ENCODE data around the gene MGAT4C. TPM values are rescaled to one million over a fixed set of nuclear protein-coding genes. Genes with fewer than 3 reads are reported as not detected.

MGAT4C gene
- total RNA-seq, 1 donor from 2014 or later: 2.3 TPM

- DNase-seq: no peak
- ATAC-seq: no peak
- intact Hi-C loops (cut with micrococcal nuclease): no loop called here
Observed at GRCh38 chr12:86015026-86015425, 241.2 kb downstream of the MGAT4C start.

- ATAC-seq (no peak), DNase-seq (no peak)
- intact Hi-C loops (cut with micrococcal nuclease): no loop called here
Observed at GRCh38 chr12:86006727-86007126, 249.5 kb downstream of the MGAT4C start.

DNA sequence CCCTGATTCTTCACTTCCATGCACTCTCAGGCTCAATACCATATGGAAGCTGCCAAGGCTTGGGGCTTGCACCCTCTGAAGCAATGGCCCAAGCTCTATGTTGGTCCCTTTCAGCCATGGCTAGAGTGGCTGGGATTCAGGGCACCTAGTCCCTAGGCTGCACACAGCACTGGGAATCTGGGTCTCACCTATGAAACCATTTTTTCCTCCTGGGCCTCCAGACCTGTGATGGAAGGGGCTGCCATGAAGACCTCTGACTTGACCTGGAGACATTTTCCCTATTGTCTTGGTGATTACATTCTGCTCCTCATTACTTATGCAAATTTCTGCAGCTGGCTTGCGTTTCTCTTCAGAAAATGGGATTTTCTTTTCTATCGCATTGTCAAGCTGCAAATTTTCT, 258.1 kb downstream of the MGAT4C start:
- DNase-seq (no peak), ATAC-seq (no peak)
- intact Hi-C loops (cut with micrococcal nuclease): no loop called here

DNA sequence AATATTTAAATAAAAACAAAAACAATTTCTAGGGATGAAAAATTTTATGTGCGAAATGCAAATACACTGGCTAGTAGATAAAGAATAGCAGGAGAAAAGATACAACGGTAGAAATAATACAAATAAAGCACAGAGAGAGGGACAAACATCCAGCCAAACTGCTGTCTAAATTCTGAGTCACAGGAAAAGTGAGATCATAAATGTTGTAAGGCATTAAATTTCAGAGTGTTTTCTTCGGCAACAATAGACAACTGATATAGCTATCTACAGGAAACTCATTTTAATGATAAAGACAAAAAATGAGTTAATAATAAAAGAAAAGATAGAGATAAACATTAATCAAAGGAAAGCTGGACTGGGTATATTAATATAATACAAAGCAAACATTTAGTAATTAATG, 259.9 kb downstream of the MGAT4C start:
- intact Hi-C loops (cut with micrococcal nuclease): no loop called here
- ATAC-seq (no peak), DNase-seq (no peak)

- no peak for DNase-seq
- intact Hi-C loops (cut with micrococcal nuclease): no loop called here
- no peak for ATAC-seq
Observed at GRCh38 chr12:85993746-85994145, 262.4 kb downstream of the MGAT4C start.

DNA sequence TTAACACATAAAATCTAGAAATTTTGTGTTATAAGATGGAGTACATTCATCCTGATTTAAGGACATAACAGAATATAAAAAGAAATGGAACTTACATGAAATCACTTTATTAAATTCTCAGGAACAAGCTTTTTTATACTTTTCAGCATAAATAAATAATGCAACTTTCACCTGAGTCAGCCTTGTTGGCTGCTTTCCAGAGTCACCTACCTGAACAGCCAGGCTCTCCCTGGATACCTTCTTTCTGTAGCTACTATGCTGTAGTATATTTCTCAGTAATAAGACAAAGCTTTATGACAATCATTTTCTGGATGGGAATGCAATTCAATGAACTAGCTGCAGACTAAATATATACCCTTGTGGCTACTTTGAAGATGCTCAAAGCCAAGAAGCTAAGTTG, 270.2 kb downstream of the MGAT4C start:
- ATAC-seq (no peak), DNase-seq (no peak)
- intact Hi-C loops (cut with micrococcal nuclease): no loop called here

DNA sequence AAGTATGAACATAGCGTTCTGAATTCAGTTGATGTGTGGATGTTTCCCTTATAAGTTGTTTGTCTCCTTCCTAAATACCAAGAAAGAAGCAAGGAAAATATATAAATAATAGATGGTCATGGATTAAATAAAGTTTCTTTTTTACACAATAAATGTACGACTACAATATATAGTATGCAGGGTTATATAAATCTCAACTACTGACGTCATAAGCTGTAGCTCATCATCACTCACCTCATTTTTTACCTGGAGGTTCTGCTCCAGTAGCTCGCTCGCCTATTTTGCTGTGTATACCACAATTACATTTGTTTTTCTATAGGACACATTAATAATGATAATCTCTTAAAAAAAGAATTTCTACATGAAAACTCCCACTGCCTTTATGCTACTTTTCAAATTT, 272.6 kb downstream of the MGAT4C start:
- no peak for ATAC-seq
- DNase-seq: no peak
- intact Hi-C loops (cut with micrococcal nuclease): no loop called here

- intact Hi-C loops (cut with micrococcal nuclease): no loop called here
- DNase-seq (no peak), ATAC-seq (no peak)
Observed at GRCh38 chr12:85979641-85980040, 276.6 kb downstream of the MGAT4C start.

DNA sequence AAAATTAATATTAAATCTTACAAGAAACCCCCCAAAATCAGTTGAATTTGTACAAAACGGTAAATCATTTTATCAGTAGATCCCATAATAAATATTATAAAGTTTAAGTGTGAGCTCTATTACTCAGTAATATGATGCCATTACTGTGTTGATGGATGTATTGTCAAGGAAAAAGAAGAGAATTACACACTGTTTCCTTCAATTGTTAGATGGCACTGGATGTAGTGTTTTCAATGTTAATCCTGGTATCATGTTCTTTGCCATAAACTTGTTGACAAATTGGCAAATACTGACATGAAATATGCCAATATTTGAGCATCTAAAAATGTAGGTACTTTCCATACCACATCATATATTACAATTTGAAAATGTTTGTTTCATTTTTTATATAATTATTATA, 280.5 kb downstream of the MGAT4C start:
- ATAC-seq: no peak
- no peak for DNase-seq
- intact Hi-C loops (cut with micrococcal nuclease): no loop called here

GRCh38 chr12:85971800-85972199, 284.4 kb downstream of the MGAT4C start:
- DNase-seq (no peak), ATAC-seq (no peak)
- intact Hi-C loops (cut with micrococcal nuclease): no loop called here

DNA sequence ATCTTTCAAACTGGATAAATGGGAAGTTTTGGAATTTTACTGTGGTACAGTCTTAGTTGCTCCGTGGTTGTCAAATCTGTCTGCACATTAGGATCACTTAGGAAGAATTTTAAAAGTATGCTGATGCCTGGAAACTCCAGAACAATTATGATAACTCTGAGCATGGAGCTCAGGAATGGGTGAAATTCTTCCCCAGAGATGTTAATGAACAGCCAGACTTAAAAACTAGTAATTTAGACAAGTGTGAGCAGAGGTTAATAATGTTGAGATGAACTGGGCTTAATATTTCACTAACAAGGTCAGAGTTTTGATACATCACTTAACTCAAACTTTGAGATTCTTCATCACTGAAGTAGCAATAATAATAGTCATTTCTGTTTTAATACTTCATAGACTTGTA, 287.6 kb downstream of the MGAT4C start:
- no peak for DNase-seq
- ATAC-seq: no peak
- intact Hi-C loops (cut with micrococcal nuclease): no loop called here

DNA sequence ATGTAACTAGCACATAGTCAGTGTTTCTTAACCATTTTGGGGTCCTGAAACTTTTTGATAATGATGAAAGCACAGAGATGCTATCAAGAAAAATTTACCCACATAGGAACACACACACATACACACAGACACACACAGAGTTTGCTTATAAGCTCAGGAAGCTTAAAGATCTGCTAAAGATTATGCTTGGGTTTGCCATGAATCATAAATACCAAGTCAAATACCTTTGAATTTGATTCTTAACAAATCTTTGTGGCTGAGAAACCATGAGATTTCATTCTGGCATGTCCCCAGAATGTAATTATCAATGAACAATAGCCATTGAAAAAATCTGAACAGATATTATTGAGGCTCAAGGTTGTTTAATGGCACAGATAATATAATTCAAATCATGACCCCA, 292.9 kb downstream of the MGAT4C start:
- no peak for DNase-seq
- intact Hi-C loops (cut with micrococcal nuclease): no loop called here
- ATAC-seq: no peak

DNA sequence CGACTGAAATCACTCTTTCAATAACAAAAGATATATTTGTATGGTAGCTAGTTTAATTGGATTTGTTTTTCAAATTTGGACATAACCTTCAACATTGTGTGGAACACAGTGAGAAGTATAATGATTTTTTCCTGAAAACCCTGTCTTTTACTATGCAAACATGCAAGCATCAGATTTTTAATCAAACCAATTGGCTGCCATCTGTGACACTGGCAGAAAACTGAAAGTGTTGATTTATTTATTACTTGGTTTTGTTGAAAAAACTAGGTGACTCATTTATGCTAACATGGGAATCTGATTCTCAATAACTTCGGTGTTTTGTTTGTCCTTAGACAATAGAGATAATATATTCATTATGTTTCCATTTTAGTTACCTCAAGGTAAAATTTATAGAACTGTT, 300.1 kb downstream of the MGAT4C start:
- ATAC-seq (no peak), DNase-seq (no peak)
- intact Hi-C loops (cut with micrococcal nuclease): no loop called here

- ATAC-seq: no peak
- intact Hi-C loops (cut with micrococcal nuclease): no loop called here
- no peak for DNase-seq
Observed at GRCh38 chr12:85955127-85955526, 301.1 kb downstream of the MGAT4C start.

DNA sequence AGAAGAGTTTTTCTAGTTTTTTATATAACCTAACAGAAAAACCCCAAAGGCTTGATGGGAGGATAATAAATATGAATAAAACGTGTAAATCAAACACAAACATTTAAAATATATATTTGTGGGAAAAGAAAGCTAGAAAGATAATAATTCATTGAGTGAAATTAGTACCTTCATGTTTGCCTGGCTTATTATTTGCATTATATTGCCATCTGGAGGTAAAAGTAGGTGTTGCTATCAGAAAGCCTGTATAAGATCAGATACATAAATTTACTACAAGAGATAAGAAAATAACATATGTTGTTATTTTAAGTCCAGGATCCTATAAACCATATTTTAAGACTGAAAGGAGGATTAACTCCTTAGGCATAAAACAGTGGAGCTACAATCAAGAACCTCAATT, 304.4 kb downstream of the MGAT4C start:
- no peak for DNase-seq
- no peak for ATAC-seq
- intact Hi-C loops (cut with micrococcal nuclease): no loop called here

DNA sequence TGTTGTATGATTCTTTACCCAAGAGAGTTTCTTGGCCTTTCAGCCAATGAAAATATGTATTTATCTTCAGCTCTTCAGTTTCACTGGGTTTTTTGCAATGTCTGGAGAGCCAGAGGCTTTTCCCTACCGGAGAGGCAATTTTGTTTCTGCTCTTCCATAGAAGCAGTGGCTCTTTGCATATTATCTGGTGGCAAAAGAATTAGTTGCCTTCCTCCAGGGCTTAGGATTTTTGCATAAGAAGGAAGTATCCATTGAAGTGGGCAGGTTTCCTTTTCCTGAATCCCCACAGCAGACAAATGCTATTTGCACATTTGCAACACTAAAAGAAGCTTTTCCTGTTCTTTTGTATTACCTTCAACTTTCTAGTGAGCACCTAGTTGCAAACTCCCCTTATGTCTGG, 306.9 kb downstream of the MGAT4C start:
- intact Hi-C loops (cut with micrococcal nuclease): no loop called here
- DNase-seq (no peak), ATAC-seq (no peak)

GRCh38 chr12:85948340-85948739, 307.9 kb downstream of the MGAT4C start:
- no peak for DNase-seq
- intact Hi-C loops (cut with micrococcal nuclease): no loop called here
- no peak for ATAC-seq

- DNase-seq (no peak), ATAC-seq (no peak)
- intact Hi-C loops (cut with micrococcal nuclease): no loop called here
Observed at GRCh38 chr12:85947286-85947685, 308.9 kb downstream of the MGAT4C start.

- ATAC-seq (no peak), DNase-seq (no peak)
Observed at GRCh38 chr12:85946375-85946774, 309.8 kb downstream of the MGAT4C start.

GRCh38 chr12:85927166-85927565, 329.0 kb downstream of the MGAT4C start:
- intact Hi-C loops (cut with micrococcal nuclease): no loop called here
- DNase-seq (no peak), ATAC-seq (no peak)

More at GRCh38 chr12:85946375-85946774, 309.8 kb downstream of the MGAT4C start:
- intact Hi-C loops (cut with micrococcal nuclease): no loop called here

DNA sequence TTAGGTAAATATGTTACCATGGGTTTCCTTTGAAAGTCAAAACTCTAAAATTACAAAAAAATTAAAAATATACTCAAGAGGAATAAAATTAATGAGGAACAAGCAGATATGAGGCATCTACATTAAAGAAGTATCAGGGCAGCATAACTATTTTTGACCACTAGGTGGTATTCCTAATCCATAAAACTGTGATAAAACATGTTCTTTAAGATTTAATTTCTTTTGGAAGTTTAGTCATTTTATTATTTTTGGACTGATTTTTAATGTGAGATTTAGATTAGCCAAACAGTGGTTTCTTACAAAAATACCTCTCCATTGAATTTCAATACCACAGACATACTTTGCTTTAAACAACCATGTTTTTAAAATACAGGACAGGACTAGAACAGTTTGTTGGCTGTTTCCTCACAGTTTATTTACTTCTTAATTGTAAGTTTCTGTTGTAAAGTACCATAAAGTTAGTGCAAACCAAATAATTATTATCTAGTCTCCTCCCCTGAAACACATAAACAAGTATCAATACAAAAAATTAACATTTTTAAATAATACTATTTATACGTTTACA, 332.3 kb downstream of the MGAT4C start:
- intact Hi-C loops (cut with micrococcal nuclease): no loop called here
- ATAC-seq: no peak
- DNase-seq: no peak

DNA sequence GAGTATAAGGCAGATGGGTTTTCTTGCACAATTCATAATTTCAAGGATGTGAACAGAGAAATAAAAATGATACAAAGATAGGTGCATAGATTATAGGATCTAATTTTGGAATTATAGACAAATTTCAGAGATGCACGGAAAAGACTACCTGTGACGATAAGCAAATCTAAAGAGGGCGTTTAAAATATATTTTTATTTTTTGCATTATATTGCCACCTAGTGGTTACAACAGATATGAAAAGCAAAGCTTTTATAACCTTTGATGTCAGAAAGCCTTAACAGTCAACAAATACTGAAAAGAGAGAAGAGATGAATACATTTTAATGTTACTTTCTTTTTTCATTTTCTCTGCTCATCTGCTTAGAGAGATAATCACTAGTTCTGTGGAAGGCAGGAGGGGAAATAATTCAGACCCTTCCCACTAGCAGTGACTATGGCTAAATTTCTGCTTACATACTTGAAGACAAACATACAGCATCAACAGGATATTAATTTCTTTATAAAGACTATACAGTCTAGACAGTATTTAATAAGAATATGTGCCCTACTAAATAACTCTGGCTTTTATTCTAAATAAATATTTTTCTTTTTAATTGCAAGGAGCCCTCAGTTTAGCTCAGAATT, 335.8 kb downstream of the MGAT4C start:
- intact Hi-C loops (cut with micrococcal nuclease): no loop called here
- DNase-seq (no peak), ATAC-seq (no peak)
